BE2C (cell line): Measurements from ENCODE around the gene RGMA.

Experiments
- DNase-seq: peaks from one replicate; pipeline ENCODE4 v3.0.0-alpha.2; 2020
- H3K27me3 ChIP-seq: fragments of 250-450 bp; sonication (Bioruptor Pico); 2 replicates; pipeline ENCODE4 v1.5.1; 2020; ENCODE audit warnings: mild to moderate bottlenecking
- H3K36me3 ChIP-seq: fragments of 250-450 bp; sonication (Bioruptor Pico); 2 replicates; pipeline ENCODE4 v1.5.1; 2020; ENCODE audit warnings: mild to moderate bottlenecking
- H3K4me1 ChIP-seq: fragments of 250-450 bp; sonication (Bioruptor Pico); 2 replicates; pipeline ENCODE4 v1.5.1; 2020
- H3K4me3 ChIP-seq: 2 replicates; pipeline ENCODE4 v1.5.1; 2011; ENCODE audit warnings: low read depth, low read length
- H3K9me3 ChIP-seq: fragments of 250-450 bp; sonication (Bioruptor Pico); 2 replicates; pipeline ENCODE4 v1.5.1; 2020
- CTCF ChIP-seq: IDR thresholded peaks from 2 replicates; pipeline ENCODE4 v1.5.1; 2012; ENCODE audit warnings: mild to moderate bottlenecking, low read depth, low read length

RGMA gene

GRCh38 chr15:93091465-93091864, 2.5 kb upstream of the RGMA start:
- TF ChIP-seq CTCF = no peak
- H3K9me3 ChIP-seq = no peaks in the 10 kb centered on the region
- H3K4me3 ChIP-seq = no peak overlapping the region
- no peaks in the 10 kb centered on the region for H3K36me3 ChIP-seq
- H3K4me1 ChIP-seq = no peaks in the 10 kb centered on the region
- no peak for DNase-seq
- peaks cover 32% of the 10 kb centered on the region for H3K27me3 ChIP-seq

GRCh38 chr15:93089727-93090305, 805 bp upstream of the RGMA start:
- Histone ChIP-seq H3K36me3 (no peaks in the 10 kb centered on the region), H3K9me3 (no peaks in the 10 kb centered on the region), H3K4me3 (no peak overlapping the region), H3K27me3 (peaks cover 36% of the 10 kb centered on the region), H3K4me1 (no peaks in the 10 kb centered on the region)
- no peak for DNase-seq
- no peak for TF ChIP-seq CTCF

GRCh38 chr15:93088200-93088980, 621 bp downstream of the RGMA start:
- no peak for TF ChIP-seq CTCF
- Histone ChIP-seq H3K36me3 (no peaks in the 10 kb centered on the region), H3K4me1 (no peaks in the 10 kb centered on the region), H3K4me3 (peak overlapping the region; percentile 57), H3K27me3 (peaks cover 36% of the 10 kb centered on the region), H3K9me3 (no peaks in the 10 kb centered on the region)
- peak; percentile 50 for DNase-seq

- H3K4me1 ChIP-seq = no peaks in the 10 kb centered on the region
- TF ChIP-seq CTCF = peak; percentile 93
- H3K27me3 ChIP-seq = peaks cover 36% of the 10 kb centered on the region
- H3K4me3 ChIP-seq = peak overlapping the region; percentile 57
- DNase-seq = peak; percentile 57
- H3K36me3 ChIP-seq = no peaks in the 10 kb centered on the region
- H3K9me3 ChIP-seq = no peaks in the 10 kb centered on the region
Observed at GRCh38 chr15:93087825-93088199, 1.2 kb downstream of the RGMA start.

- Histone ChIP-seq H3K4me3 (no peak overlapping the region), H3K36me3 (no peaks in the 10 kb centered on the region), H3K4me1 (no peaks in the 10 kb centered on the region), H3K9me3 (no peaks in the 10 kb centered on the region), H3K27me3 (peaks cover 39% of the 10 kb centered on the region)
- DNase-seq = no peak
- no peak for TF ChIP-seq CTCF
Observed at GRCh38 chr15:93086791-93087190, 2.2 kb downstream of the RGMA start.

GRCh38 chr15:93085692-93086091, 3.3 kb downstream of the RGMA start:
- TF ChIP-seq CTCF = no peak
- Histone ChIP-seq H3K27me3 (peaks cover 46% of the 10 kb centered on the region), H3K4me3 (no peak overlapping the region), H3K4me1 (no peaks in the 10 kb centered on the region), H3K36me3 (no peaks in the 10 kb centered on the region), H3K9me3 (no peaks in the 10 kb centered on the region)
- DNase-seq = no peak
